Nephron progenitor cell (in vitro differentiated cells): ENCODE results near the gene FPR3.

ENCODE experiments used
- DNase-seq: peaks from one replicate; pipeline ENCODE4 v3.0.0; 2021
- H3K27ac Mint-ChIP-seq: 2 replicates; pipeline ENCODE4 v1.8.0; 2021; ENCODE audit warnings: mild to moderate bottlenecking, moderate library complexity, mixed read lengths
- H3K27me3 Mint-ChIP-seq: 2 replicates; pipeline ENCODE4 v1.8.0; 2021; ENCODE audit warnings: mild to moderate bottlenecking, low read depth, mixed read lengths; ENCODE audit not compliant: poor library complexity
- H3K36me3 Mint-ChIP-seq: 2 replicates; pipeline ENCODE4 v1.8.0; 2021; ENCODE audit warnings: low read depth, mixed read lengths
- H3K4me1 Mint-ChIP-seq: 2 replicates; pipeline ENCODE4 v1.8.0; 2021; ENCODE audit warnings: mixed read lengths
- H3K4me3 Mint-ChIP-seq: 2 replicates; pipeline ENCODE4 v1.8.0; 2021; ENCODE audit warnings: mild to moderate bottlenecking, moderate library complexity, mixed read lengths
- H3K9me3 Mint-ChIP-seq: 2 replicates; pipeline ENCODE4 v1.8.0; 2021; ENCODE audit warnings: mild to moderate bottlenecking, moderate library complexity, mixed read lengths
- CTCF ChIP-seq: fragments of 200-600 bp; sonication (generic); IDR thresholded peaks from 2 replicates; pipeline ENCODE4 v1.5.0; 2021; ENCODE audit warnings: antibody characterized with exemption

Gene FPR3

GRCh38 chr19:51786646-51787494, 8.1 kb upstream of the FPR3 start:
- no peaks in the 10 kb centered on the region for H3K4me1 Mint-ChIP-seq
- no peak overlapping the region for H3K4me3 Mint-ChIP-seq
- no peak overlapping the region for H3K27ac Mint-ChIP-seq
- peaks cover 40% of the 10 kb centered on the region for H3K9me3 Mint-ChIP-seq
- DNase-seq = no peak
- H3K27me3 Mint-ChIP-seq = peaks cover 6% of the 10 kb centered on the region
- TF ChIP-seq CTCF = no peak
- no peaks in the 10 kb centered on the region for H3K36me3 Mint-ChIP-seq

DNA sequence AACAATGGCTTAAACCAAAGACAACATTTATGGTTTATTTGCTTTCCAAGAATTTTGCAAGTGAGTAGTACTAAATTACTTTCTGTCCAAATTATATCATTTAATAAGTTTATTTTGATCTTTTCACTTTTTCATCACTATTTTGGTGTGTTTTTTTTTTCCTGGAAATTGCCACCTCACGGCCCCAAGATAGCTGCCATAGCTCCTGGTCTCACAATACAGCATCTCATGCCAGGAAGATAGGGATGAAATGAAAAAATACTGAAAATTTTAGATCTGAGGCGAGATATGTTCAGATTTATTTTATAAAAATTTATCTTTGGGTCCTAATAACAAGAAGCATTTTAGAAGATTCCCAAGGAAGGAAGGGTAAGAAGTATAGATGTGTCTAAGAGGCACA, 6.9 kb upstream of the FPR3 start:
- no peaks in the 10 kb centered on the region for H3K4me1 Mint-ChIP-seq
- peaks cover 49% of the 10 kb centered on the region for H3K9me3 Mint-ChIP-seq
- H3K27ac Mint-ChIP-seq = no peak overlapping the region
- TF ChIP-seq CTCF = no peak
- H3K4me3 Mint-ChIP-seq = no peak overlapping the region
- H3K27me3 Mint-ChIP-seq = peaks cover 6% of the 10 kb centered on the region
- no peak for DNase-seq
- no peaks in the 10 kb centered on the region for H3K36me3 Mint-ChIP-seq

DNA sequence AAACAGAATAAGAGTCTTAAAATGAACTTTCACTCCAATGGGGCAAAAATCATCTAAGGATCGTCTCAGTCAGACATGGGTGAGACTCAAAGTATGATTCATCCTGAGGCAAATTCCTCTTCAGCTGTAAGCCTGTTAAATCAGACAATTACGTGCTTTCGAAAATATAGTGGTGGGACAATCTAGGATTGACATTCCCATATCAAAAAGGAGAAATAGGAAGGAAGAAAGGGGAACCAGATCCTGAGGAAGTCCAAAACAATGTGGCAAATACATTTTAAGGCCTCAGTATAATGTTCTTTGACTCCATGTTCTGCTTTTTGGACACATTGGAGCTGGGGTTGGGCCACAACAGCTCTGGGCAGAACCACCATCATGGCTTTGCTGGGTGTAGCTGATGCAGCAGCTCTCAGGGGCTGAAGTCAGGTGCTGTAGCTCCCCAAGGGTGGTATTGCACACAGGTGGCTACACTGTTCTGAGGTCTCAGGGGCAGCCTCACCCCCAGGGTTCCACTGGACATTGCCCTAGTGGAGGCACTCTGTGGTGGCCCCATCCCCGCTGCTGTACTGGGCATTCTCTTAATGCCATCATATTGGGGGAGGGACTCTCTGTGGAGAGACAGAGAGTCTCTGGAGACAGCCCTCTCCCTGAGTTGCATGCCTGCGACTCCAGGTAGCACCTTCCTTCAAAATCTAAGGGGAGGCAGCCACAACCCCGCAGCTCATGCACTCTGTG, 5.7 kb upstream of the FPR3 start:
- Mint-ChIP-seq H3K27me3 (peaks cover 6% of the 10 kb centered on the region), H3K27ac (no peak overlapping the region), H3K36me3 (no peaks in the 10 kb centered on the region), H3K4me3 (no peak overlapping the region), H3K9me3 (peaks cover 61% of the 10 kb centered on the region), H3K4me1 (no peaks in the 10 kb centered on the region)
- DNase-seq = no peak
- no peak for TF ChIP-seq CTCF

DNA sequence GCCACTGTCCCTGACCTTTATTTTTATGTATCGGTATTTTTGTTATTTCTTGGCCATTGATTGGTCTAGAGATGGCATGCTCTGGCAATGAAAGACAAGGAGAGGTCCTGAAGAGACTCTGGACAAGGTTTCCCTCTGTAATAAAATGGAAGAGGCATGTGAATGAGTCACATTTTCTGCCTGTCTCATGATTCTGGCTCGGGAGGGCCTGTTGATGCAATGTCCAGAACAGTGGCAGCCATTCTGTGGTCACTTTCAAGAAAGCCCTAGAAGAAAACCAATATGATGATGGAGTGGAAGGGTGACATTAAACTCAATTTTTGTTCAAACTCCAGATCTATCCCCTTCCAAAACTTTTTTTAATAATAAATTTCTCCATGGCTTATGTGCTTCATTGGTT, 2.0 kb upstream of the FPR3 start:
- peaks cover 6% of the 10 kb centered on the region for H3K27me3 Mint-ChIP-seq
- H3K36me3 Mint-ChIP-seq = no peaks in the 10 kb centered on the region
- DNase-seq = no peak
- peaks cover 83% of the 10 kb centered on the region for H3K9me3 Mint-ChIP-seq
- TF ChIP-seq CTCF = no peak
- no peaks in the 10 kb centered on the region for H3K4me1 Mint-ChIP-seq
- H3K27ac Mint-ChIP-seq = no peak overlapping the region
- H3K4me3 Mint-ChIP-seq = no peak overlapping the region

GRCh38 chr19:51793994-51794393, 963 bp upstream of the FPR3 start:
- no peak overlapping the region for H3K4me3 Mint-ChIP-seq
- no peak overlapping the region for H3K27ac Mint-ChIP-seq
- DNase-seq = no peak
- TF ChIP-seq CTCF = no peak
- peaks cover 6% of the 10 kb centered on the region for H3K27me3 Mint-ChIP-seq
- H3K9me3 Mint-ChIP-seq = peaks cover 87% of the 10 kb centered on the region
- H3K4me1 Mint-ChIP-seq = no peaks in the 10 kb centered on the region
- no peaks in the 10 kb centered on the region for H3K36me3 Mint-ChIP-seq
